HepG2 (cell line): Measurements from ENCODE around the gene PDE4D. TPM values are rescaled to one million over a fixed set of nuclear protein-coding genes. Genes with fewer than 3 reads are reported as not detected.

Experiments
- ATAC-seq: fragments of 200-7000 bp; cut with Tn5 transposase; 3 replicates; pipeline ENCODE4 v1.9.1; 2020; ENCODE audit warnings: mild to moderate bottlenecking, moderate library complexity
- BruUV-seq: library from RNA; stranded (reverse); fragments of 400-500 nt; replicated peaks from 2 replicates; lab custom pipeline; 2021; lab: Mats Ljungman, UMichigan
- CTCF ChIA-PET: fragments of 300-600 bp; formaldehyde crosslinking; extraction: SDS; loops from one replicate; lab custom pipeline; 2021; ENCODE audit warnings: low total read pairs, inconsistent platforms, low intra/inter-chr PET ratio; lab: Yijun Ruan, JAX
- POLR2A ChIA-PET: fragments of 350-600 bp; sonication (Branson Sonifier 250); formaldehyde crosslinking; loops from one replicate; lab custom pipeline; 2020; ENCODE audit warnings: antibody characterized with exemption, inconsistent platforms; lab: Yijun Ruan, JAX
- DNase-seq: peaks from one replicate; pipeline ENCODE4 v3.0.0-alpha.2; 2015; ENCODE audit warnings: low spot score
- FAIRE-seq: peaks from 3 replicates; lab custom pipeline; 2011; peaks lifted over from hg19 to GRCh38; lab: Jason Lieb, UNC
- H2AFZ ChIP-seq: one replicate; pipeline ENCODE4 v1.6.1; 2011; ENCODE audit warnings: low read length, inconsistent platforms
- H3K27ac ChIP-seq: fragments of 300-600 bp; 3 replicates; pipeline ENCODE4 v1.8.0; 2011; ENCODE audit warnings: mixed run types, mild to moderate bottlenecking, mixed read lengths, low read length, inconsistent platforms; ENCODE audit not compliant: insufficient read depth; ENCODE audit errors: extremely low read length
- H3K27me3 ChIP-seq, 2 experiments: fragments of 200-600 bp in 1 of 2; 2 replicates in 1 of 2; 3 replicates in 1 of 2; pipeline versions ENCODE4 v1.6.0 to v1.8.0; 2011; ENCODE audit warnings: low read length in 2 of 2, mild to moderate bottlenecking in 2 of 2, moderate library complexity in 2 of 2, inconsistent platforms in 1 of 2; ENCODE audit not compliant: insufficient read depth in 2 of 2, control insufficient read depth in 1 of 2
- H3K36me3 ChIP-seq, 2 experiments: fragments of 200-600 bp in 1 of 2; replicated peaks in 1 of 2; 2 replicates in 1 of 2; 3 replicates in 1 of 2; pipeline versions ENCODE4 v1.5.1 to v1.8.0; 2011; ENCODE audit warnings: low read length in 2 of 2, inconsistent platforms in 1 of 2; ENCODE audit not compliant: insufficient read depth in 2 of 2, control insufficient read depth in 1 of 2
- H3K4me1 ChIP-seq: 2 replicates; pipeline ENCODE4 v1.5.1; 2012; ENCODE audit warnings: low read length, inconsistent platforms; ENCODE audit not compliant: insufficient read depth
- H3K4me2 ChIP-seq: 2 replicates; pipeline ENCODE4 v1.6.0; 2011; ENCODE audit warnings: low read depth, low read length, inconsistent platforms
- H3K4me3 ChIP-seq, 3 experiments: fragments of 200-600 bp in 1 of 3; sonication (generic), shearing (Covaris generic) in 1 of 3; replicated peaks in 1 of 3; 2 replicates each; pipeline ENCODE4 v1.5.1; 2011 to 2016; ENCODE audit warnings: low read length in 3 of 3, inconsistent platforms in 2 of 3, low read depth in 2 of 3, mild to moderate bottlenecking in 2 of 3, control low read depth in 1 of 3, mixed read lengths in 1 of 3; ENCODE audit not compliant: insufficient read depth in 1 of 3
- H3K79me2 ChIP-seq: one replicate; pipeline ENCODE4 v1.6.1; 2011; ENCODE audit warnings: low read length, inconsistent platforms; ENCODE audit not compliant: insufficient read depth
- H3K9ac ChIP-seq: 2 replicates; pipeline ENCODE4 v1.6.0; 2011; ENCODE audit warnings: mild to moderate bottlenecking, low read depth, low read length, inconsistent platforms; ENCODE audit not compliant: insufficient read depth
- H3K9me3 ChIP-seq: 2 replicates; pipeline ENCODE4 v1.5.1; 2012; ENCODE audit warnings: mild to moderate bottlenecking, low read length
- H4K20me1 ChIP-seq: 2 replicates; pipeline ENCODE4 v1.6.0; 2011; ENCODE audit warnings: inconsistent platforms, mild to moderate bottlenecking, low read length, moderate library complexity; ENCODE audit not compliant: insufficient read depth
- DZIP1 ChIP-seq: sonication (generic); formaldehyde crosslinking; IDR thresholded peaks from 2 replicates; pipeline ENCODE4 v1.5.0; 2020; ENCODE audit warnings: mild to moderate bottlenecking, missing genetic modification reagents
- IKZF1 ChIP-seq: fragments of 450-650 bp; IDR thresholded peaks from 2 replicates; pipeline ENCODE4 v1.7.1; 2016
- NFYB ChIP-seq: sonication (generic); formaldehyde crosslinking; IDR thresholded peaks from 2 replicates; pipeline ENCODE4 v1.4.0; 2020; ENCODE audit warnings: missing genetic modification reagents
- RBM22 ChIP-seq: fragments of 200-400 bp; formaldehyde crosslinking; optimal IDR thresholded peaks from 2 replicates; pipeline ENCODE3; 2017; ENCODE audit warnings: mild to moderate bottlenecking, low read length, moderate library complexity
- RXRB ChIP-seq: IDR thresholded peaks from 2 replicates; pipeline ENCODE4 v1.6.1; 2016; ENCODE audit warnings: borderline replicate concordance, missing genetic modification reagents, missing compliant biosample characterization
- THAP11 ChIP-seq: IDR thresholded peaks from 2 replicates; pipeline ENCODE4 v1.6.1; 2016; ENCODE audit warnings: missing biosample characterization, missing genetic modification reagents
- TSC22D2 ChIP-seq: sonication (generic); formaldehyde crosslinking; IDR thresholded peaks from 2 replicates; pipeline ENCODE4 v1.5.1; 2020; ENCODE audit warnings: missing genetic modification reagents, mild to moderate bottlenecking, borderline replicate concordance
- ZKSCAN8 ChIP-seq: IDR thresholded peaks from 2 replicates; pipeline ENCODE4 v1.6.1; 2016; ENCODE audit warnings: borderline replicate concordance, missing genetic modification reagents, missing compliant biosample characterization
- ZNF20 ChIP-seq: sonication (generic); formaldehyde crosslinking; IDR thresholded peaks from 2 replicates; pipeline ENCODE4 v1.4.0; 2020; ENCODE audit warnings: mild to moderate bottlenecking, moderate library complexity, missing genetic modification reagents
- ZNF549 ChIP-seq: sonication (generic); formaldehyde crosslinking; IDR thresholded peaks from 2 replicates; pipeline ENCODE4 v1.5.0; 2020; ENCODE audit warnings: missing genetic modification reagents
- ZNF644 ChIP-seq: IDR thresholded peaks from 2 replicates; pipeline ENCODE4 v1.6.1; 2016; ENCODE audit warnings: low read depth
- ZNF841 ChIP-seq: sonication (generic); formaldehyde crosslinking; IDR thresholded peaks from 2 replicates; pipeline ENCODE4 v1.8.1; 2023; ENCODE audit warnings: missing genetic modification reagents, borderline replicate concordance
- WGBS: methylation state at CpG from one replicate; pipeline ENCODE4 v1.1.6; 2017; ENCODE audit warnings: low lambda C conversion rate; 5-methylcytosine and 5-hydroxymethylcytosine counted together
- in situ Hi-C: cut with HindIII; loops from 2 replicates; pipeline ENCODE4 v1.10.0; 2017; ENCODE audit warnings: low pct_unique_long_range_greater_than_20kb; ENCODE audit not compliant: extremely low pct_ligation_motif_present
- intact Hi-C: fragments of 100-400 bp; cut with micrococcal nuclease; formaldehyde crosslinking; loops from one replicate; pipeline ENCODE4 v1.10.0; 2022; ENCODE audit not compliant: unreplicated experiment
- polyA plus RNA-seq, 8 experiments: library from polyadenylated mRNA; depleted of rRNA in 3 of 8; stranded (reverse) in 7 of 8; unstranded in 1 of 8; fragments of >200 nt; fragmentation: Illumina TruSeq in 4 of 8; extraction: Trizol in 4 of 8; gene quantifications; 2 replicates each; pipeline versions ENCODE4 v1.2.1 to v1.2.3, GENCODE V29; 2011 to 2016; ENCODE audit warnings: low read depth in 4 of 8, missing spikeins in 1 of 8, mixed read lengths in 1 of 8; ENCODE audit not compliant: insufficient read depth in 1 of 8
- total RNA-seq, 5 experiments: library from RNA; depleted of rRNA; stranded (reverse); fragments of >200 nt; fragmentation: Illumina TruSeq; extraction: Trizol; gene quantifications; 2 replicates each; pipeline ENCODE4 v1.2.3, GENCODE V29; 2016; ENCODE audit warnings: low read depth in 1 of 5

The PDE4D gene
- total and polyA plus RNA-seq, 2 of the 13 experiments (the other 11 are each of a cell fraction or from before 2014, with no cell fraction given): 7.0 to 12.2 TPM

DNA sequence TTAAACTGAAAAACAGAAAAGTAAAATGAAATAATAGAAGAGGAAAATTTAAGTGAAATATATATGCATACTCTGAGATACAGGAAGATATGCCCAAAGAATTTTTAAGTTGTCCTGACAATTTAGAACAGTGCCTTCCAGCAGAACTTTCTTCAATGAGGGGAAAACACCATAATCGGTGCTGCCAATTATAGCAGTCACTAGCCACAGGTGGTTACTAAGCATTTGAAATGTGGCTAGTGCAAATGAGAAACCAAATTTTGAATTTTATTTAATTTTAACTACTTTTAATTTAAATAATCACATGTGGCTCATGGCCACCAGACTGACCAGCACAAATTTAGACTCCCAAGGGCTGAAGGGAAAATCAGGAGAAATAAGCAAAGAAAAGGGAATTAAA lies 900.1 kb downstream of the PDE4D start:
- CTCF ChIA-PET: no interaction called here
- POLR2A ChIA-PET: no interaction called here

GRCh38 chr5:58988938-58989337 lies 904.6 kb downstream of the PDE4D start:
- in situ Hi-C loops: no loop called here
- H3K4me1 ChIP-seq: no peaks in the 10 kb centered on the region
- intact Hi-C loops: no loop called here
- DNase-seq (no peak), FAIRE-seq (no peak), ATAC-seq (no peak)
- H3K9ac ChIP-seq: no peak overlapping the region
- no peaks in the 10 kb centered on the region for H3K79me2 ChIP-seq
- no TSS peak for BruUV-seq
- TF ChIP-seq RXRB (no peak), TSC22D2 (no peak), NFYB (CRISPR knock-in tag) (no peak), ZNF20 (no peak), ZNF644 (CRISPR knock-in tag) (no peak), DZIP1 (CRISPR knock-in tag) (no peak), THAP11 (CRISPR knock-in tag) (no peak), RBM22 (no peak), ZNF549 (CRISPR knock-in tag) (no peak), IKZF1 (no peak), ZKSCAN8 (CRISPR knock-in tag) (no peak)
- ChIA-PET CTCF (no interaction called here), POLR2A (no interaction called here)
- H3K27ac ChIP-seq: no peak overlapping the region
- 0 out of 5 replicates have a peak, but pooled peaks cover 0 to 2% of the 10 kb centered on the region in 2 experiments for H3K36me3 ChIP-seq
- H3K27me3 ChIP-seq: no peaks in the 10 kb centered on the region
- no peaks in the 10 kb centered on the region for H3K9me3 ChIP-seq
- H3K4me3 ChIP-seq: no peak overlapping the region
- no peaks in the 10 kb centered on the region for H4K20me1 ChIP-seq
- WGBS: 90% methylated on average over 2 of the region's 2 CpGs
- H2AFZ ChIP-seq: no peak overlapping the region
- H3K4me2 ChIP-seq: no peak overlapping the region

More for the DNA sequence above, 900.1 kb downstream of the PDE4D start:
- in situ Hi-C loops: no loop called here
- Histone ChIP-seq H3K79me2 (no peaks in the 10 kb centered on the region), H3K4me3 (no peak overlapping the region)
- DNase-seq: no peak
- no peak for TF ChIP-seq ZNF841 (CRISPR knock-in tag)
- TF ChIP-seq, all 625 proteins: peak for 0
- no peak overlapping the region for H3K27ac ChIP-seq
- intact Hi-C loops: no loop called here
- 0 out of 5 replicates have a peak, but pooled peaks cover 0 to 2% of the 10 kb centered on the region in 2 experiments for H3K36me3 ChIP-seq
- FAIRE-seq (no peak), ATAC-seq (no peak)
- no peaks in the 10 kb centered on the region for H3K4me1 ChIP-seq
- no peak overlapping the region for H3K4me2 ChIP-seq
- no peaks in the 10 kb centered on the region for H3K9me3 ChIP-seq
- no peaks in the 10 kb centered on the region for H3K27me3 ChIP-seq
- H2AFZ ChIP-seq: no peak overlapping the region
- WGBS: 37% methylated on average over 1 of the region's 1 CpG
- H4K20me1 ChIP-seq: no peaks in the 10 kb centered on the region
- H3K9ac ChIP-seq: no peak overlapping the region
- BruUV-seq: no TSS peak
